Epidermal melanocyte (primary cell): ENCODE results near the gene GMCL1.
"Not testable (repeated sequence)": the region's sequence is repeated elsewhere in the genome, so short reads cannot be mapped to it uniquely, and the experiment has no call there.

Experiments used
- DNase-seq: peaks from one replicate; pipeline ENCODE4 v3.0.0; 2011; ENCODE audit warnings: low spot score; ENCODE audit not compliant: insufficient read length

Gene GMCL1, protein sequence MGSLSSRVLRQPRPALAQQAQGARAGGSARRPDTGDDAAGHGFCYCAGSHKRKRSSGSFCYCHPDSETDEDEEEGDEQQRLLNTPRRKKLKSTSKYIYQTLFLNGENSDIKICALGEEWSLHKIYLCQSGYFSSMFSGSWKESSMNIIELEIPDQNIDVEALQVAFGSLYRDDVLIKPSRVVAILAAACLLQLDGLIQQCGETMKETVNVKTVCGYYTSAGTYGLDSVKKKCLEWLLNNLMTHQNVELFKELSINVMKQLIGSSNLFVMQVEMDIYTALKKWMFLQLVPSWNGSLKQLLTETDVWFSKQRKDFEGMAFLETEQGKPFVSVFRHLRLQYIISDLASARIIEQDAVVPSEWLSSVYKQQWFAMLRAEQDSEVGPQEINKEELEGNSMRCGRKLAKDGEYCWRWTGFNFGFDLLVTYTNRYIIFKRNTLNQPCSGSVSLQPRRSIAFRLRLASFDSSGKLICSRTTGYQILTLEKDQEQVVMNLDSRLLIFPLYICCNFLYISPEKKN

DNA sequence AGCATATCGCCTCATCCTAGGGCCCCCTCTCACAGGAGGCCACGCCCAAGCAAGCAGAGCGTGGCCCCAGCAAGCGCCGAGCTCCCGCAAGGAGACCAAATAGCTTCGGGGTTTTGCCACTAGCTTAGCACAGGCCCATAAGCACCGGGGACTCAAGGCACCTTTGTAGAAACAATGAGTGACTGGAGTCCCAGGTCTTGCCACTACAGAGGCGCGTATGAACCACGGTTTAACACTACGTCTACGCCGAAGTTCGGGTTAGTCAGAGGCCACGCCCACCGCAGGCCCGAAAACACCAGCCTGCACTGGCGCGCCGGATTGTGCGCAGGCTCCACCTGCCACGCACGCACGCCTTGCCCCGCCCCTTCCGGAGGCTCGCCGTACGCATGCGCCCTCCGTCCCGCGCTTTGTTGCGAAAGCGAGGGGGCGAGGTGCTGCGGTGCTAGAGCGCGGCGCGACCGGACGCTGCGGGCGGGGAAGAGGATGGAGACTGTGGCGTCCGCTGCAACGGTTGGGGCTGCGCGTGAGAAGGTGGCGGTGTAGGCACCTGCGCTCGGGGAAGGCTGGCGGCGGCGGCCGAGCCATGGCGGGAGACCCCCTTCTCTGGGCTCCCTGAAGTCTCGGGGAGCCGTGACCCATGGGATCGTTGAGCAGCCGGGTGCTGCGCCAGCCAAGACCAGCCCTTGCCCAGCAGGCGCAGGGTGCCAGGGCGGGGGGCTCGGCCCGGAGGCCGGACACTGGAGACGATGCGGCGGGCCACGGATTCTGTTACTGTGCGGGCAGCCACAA, at the start of gene GMCL1:
GMCL1 (plus strand) TSS at position 405 of the 789 bp plus-strand sequence; CDS start at position 638, 233 bp downstream.
- DNase-seq: peak; percentile 48

DNA sequence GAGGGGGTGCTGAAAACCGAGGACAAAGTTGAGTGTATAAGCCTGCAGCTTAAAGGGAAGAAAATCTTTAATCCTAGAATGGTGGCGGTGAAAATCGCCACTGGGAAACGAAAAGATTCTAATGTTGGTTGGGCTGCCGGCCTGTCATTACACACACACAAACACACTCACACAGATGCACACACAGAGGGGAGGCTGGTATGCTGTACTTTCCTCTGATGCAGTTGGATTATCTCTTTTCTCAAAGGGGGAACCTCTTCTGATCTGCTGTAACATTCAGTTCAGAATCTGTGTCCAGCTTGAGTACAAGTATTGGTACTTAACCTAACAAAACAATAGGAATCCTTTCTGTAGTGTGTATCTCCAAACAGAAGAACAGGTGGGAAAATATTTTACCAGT, 48.5 kb upstream of the GMCL1 start:
- DNase-seq: no peak

DNA sequence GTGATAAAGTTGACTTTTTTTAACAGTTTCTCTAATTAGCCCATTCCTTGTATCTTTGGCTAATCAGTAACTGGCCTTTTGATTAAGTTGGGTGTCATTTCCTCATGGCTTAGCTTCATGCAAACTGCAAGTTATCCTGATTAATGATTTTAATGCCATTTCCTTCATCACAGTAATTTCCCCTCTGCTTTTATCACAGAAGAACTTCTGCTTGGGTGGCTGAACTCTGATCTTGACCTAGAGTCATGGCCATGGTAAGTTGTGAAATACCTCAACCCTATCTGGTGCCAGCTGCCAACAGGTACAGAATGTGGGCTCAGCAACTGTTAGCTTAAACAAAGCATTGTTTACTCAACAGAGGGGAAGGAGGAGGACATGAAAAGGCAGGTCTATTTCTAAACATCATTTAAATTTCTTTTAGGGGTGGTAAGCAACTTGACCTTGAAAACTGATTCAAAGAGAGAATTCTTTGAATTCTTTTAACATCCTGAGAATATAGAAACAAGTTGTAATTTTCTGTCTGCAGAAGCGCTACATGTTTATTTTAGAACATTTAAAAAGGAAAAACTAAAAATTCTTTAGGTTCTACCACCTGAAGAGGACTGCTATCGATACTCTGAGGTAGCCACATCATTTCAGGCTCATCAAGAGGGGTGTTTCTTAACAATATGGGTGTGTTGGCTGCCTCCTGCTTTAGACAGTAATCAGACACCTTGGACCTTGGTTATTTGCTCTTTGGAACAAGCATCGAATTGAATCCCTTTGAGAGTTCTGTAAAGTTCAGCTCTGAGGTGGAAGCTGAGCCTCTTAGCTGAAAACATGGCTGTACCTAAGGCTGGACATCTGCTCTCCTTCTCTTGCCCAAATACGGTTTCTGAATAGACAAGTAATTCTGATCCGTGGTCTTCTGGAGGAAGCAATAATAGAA, 47.9 kb upstream of the GMCL1 start:
- DNase-seq: no peak

DNA sequence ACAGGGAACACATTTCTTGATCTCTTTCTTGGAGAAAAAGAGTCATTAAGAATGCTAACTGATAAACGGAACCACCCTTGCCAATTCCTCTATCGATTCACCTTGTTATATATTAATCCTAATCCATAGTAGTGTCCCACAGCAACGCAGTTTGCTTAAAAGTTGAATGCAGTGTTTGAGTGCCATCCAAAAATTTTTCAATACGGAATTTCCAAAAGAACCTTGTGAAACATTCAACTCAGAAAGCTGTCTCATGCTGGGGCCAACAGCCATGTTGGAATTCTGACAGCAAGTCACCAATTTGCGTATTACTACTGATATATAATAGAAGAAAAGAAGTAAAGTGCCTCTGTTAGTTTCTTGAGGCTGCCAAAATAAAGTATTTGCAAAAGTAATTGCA, 45.2 kb upstream of the GMCL1 start:
- no peak for DNase-seq

DNA sequence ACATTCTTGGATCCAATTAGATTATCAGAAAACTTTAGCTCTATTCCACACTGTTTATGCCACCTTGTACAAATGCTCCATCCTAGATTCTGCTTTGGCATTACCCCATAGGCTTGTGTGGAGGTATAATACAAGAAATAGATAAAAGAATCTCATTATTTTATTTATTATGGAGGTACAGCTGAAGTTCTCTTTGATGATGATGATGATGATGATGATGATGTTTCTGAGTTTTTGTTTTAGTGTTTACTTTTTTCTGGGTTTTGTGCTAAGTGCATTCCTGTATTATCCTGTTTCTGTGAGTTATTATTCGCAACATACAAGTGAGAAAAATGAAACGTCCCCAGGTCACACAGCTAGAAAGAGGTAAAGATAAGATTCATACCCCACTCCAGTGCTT, 44.1 kb upstream of the GMCL1 start:
- no peak for DNase-seq

DNA sequence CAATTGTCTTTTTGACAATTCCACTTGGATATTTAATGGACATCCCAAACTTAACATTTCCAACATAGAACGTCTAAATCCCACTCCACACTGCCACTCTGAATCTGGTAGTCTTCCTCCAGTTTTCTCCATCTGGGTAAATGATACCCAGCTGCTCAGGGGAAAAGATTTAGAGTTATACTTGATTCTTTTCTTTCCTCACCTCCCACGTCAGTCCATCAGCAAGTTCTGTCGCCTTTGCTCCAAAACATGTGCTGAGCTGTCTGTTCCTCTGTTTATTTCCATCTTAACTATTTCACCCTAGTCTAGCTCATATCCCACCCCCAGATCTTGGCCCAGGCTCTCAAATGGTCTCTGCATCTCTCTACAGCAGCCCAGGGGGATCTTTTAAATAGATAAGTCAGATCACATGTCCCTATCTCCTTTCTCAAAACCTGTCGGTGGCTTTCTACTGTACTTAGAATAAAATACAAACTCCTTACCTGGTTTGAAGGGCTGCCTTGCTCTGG, 43.4 kb upstream of the GMCL1 start:
- DNase-seq: no peak

DNA sequence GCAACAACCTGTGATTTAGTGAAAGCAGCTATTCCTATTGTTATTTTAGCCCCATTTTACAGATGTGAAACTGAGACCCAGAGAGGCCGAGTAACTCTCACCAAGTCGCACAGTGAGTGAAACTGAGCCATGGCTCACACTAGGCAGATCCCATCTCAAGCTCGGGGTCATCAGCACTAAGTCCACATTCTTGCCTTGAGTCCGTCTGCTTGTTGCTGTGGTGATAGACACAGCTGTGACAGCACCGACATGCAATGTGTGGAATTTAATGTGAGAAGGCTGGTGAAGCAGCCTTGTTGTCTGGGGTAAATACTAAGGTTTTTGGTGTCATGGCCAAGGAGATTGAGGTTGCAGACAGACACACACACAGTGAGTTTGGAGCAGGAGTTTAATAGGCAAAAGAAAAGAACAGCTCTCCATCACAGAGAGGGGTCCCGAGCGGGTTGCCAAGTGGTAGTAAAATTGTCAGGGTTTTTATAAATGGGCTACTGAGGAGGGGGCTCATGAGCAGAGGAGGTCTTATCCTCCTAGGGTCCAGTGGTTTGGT, 40.2 kb upstream of the GMCL1 start:
- DNase-seq: peak; percentile 52

DNA sequence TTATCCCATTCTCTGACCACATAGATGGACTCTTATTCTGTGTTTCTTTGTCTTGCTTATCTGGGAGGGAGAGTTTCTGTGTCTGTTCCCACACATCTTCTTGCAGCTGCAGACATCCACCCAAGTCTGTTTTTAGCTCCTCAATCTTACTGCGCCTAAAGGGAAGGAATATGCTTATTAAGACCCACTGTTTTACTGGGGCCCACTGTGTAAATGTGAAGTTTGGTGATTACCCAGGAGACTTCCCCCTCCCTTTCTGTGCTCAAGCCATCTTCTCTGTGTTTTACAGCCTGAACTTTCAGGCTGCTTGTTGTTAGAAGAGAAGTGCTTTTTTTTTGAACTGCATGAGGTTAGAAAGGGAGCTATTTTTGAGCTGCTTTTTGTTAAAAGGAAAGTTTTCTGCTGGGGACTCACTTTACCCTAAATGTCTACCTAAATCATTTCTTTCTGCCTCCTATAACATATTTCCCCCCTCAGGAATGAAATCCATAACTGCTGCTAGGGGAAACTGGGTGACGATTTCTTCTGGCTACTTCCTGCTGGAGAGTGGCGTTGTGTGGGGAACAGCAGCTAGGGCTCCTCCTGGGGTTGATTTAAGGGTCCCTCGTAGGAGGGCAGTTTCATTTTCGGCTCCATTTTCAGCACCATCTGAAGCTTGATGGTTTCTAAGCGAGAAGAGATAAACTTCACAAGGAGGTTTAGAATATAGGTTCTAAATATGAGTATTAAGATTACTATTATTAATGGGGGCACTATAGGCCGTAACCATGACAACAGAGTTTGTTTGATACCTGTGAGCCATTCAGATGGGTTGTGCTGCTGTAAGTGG, 39.5 kb upstream of the GMCL1 start:
- no peak for DNase-seq

DNA sequence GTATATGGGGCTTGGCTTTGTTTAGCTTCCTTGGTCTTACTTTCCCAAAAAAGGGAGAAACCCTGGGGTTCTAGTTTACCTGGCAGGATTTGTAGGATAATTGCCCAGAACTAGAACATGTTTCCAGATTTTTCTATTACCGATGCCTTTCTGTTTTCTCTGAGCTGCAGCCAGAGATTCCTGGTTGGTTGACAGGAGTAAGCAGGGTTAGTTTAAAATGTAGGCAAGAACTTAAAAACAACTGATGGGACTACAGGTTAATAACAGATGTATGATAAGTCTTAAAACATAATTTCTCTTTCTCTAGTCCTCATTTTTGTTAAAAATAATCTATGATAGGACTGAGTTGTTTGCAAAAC, 38.9 kb upstream of the GMCL1 start:
- DNase-seq: no peak

DNA sequence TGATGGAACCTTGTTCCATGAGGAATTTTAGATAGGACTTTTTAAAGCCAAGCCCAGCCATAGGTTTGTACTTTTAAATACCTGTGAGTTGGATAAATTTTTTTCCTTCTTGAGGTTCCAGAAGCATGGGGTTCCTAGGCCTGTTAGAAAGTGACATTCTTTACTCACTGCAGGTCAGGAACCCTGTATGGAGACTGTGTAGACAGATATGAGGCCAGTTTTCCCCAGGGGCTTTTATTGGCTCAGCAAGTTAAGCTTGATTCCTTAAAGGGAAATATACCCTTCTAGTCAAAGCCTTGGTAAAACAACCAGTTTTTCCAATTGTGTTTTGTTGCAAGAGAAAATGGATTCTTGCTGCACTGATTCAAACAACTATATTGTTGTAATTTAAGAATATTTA, 38.4 kb upstream of the GMCL1 start:
- no peak for DNase-seq

DNA sequence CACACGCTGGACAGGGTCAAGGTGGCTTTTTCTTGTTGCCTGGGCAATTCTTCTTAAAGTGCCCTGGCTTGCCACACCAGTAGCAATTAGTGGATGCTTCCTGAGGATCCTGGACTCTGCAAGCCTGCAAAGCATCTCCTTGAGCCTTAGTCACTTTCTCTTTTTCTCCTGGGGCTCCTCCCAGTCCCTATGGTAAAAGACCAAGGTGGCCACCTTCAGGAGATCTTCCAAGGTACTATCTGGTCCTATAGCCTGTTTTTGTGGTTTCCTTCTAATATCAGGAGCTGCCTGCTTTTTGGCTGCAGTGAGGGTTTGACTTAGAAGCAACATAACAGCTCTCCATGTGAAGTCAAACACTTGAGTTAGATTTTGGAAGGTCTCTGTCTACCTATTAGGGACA, 33.3 kb upstream of the GMCL1 start:
- no peak for DNase-seq

DNA sequence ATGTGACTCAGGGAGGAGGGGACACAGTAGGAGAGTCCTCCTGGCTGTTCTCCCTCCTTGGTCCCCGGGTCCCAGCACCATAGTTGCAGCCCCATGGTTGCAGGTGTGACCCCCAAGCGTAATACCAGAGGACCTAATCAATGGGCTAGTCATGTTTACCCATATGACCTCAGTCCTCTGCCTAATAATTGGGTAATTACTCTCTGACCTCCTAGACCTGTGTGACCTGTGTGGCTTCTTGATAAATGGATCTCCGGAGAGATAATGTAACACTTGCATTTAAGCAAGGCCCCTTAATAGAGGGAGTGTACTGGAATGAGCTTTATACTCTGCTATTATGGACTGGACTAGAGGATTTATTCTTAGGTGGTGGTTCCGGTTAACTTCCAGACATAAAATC, 32.2 kb upstream of the GMCL1 start:
- DNase-seq: no peak

DNA sequence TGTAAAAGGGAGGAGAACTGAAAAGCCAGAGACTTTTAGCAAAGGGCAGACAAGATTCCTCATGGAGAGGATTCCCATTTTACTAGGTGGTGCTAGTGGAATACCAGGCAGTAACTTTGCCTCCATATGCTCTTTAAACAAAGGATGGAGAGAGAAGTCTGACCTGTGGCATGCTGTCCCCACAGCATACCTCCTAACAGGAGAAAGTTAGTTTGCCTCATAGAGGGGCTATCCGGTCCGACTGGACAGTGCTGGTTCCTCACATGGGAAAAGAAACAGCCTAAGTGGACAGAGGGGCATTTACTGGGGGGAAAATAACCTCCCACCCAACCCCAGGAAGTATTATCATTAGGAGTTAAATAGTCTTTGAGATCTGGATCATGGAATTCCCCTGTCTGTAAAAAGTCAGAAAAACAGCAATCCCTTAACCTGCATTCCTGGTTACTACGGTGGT, 31.6 kb upstream of the GMCL1 start:
- DNase-seq: no peak

DNA sequence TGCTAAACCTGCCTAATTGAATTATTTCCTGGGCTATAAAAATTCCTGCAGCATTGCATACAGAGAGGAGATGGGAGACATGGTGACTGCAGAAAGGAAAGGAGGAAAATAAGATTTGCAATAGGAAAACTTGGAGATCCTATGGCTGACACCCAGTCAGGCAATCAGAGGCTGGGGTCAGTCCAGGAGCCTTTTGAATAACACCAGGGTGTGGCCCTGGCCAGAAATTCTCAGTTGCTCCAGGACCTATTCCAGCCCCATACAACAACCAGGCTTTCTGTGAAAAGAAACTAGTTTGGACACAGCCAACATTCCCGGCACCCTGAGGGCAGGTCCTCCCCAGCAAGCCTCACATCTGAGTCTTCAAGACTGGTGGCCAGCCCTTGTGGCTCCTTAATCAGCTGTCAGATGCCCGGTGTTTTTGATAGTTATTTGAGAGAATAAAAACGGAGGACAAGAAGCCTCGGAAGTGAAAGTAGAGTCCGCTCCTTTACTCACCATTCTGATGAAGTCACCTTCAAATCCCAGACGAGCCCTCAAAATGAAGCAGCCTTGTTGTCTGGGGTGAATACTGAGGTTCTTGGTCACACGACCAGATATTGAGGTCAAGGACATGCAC, 31.1 kb upstream of the GMCL1 start:
- DNase-seq: no peak

DNA sequence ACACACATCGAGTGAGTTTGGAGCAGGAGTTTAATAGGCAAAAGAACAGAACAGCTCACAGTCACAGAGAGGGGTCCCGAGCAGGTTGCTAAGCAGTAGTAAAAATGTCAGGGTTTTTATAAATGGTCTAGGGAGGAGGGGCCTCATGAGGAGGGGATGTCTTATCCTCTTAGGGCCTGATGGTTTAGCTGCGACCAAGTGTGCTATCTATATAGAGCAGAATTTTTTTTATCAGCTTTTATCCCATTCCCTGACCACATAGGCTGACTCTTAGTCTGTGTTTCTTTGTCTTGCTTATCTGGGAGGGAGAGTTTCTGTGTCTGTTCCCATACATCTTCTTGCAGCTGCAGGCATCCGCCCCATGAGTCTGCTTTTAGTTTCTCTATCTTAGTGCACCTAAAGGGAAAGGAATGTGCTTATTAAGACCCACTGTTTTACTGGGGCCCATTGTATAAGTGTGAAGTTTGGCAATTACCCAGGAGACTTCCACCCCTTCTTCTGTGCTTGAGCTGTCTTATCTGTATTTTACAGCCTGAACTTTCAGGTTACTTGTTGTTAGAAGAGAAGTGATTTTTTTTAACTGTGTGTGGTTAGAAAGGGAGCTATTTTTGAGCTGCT, 30.4 kb upstream of the GMCL1 start:
- DNase-seq: no peak

DNA sequence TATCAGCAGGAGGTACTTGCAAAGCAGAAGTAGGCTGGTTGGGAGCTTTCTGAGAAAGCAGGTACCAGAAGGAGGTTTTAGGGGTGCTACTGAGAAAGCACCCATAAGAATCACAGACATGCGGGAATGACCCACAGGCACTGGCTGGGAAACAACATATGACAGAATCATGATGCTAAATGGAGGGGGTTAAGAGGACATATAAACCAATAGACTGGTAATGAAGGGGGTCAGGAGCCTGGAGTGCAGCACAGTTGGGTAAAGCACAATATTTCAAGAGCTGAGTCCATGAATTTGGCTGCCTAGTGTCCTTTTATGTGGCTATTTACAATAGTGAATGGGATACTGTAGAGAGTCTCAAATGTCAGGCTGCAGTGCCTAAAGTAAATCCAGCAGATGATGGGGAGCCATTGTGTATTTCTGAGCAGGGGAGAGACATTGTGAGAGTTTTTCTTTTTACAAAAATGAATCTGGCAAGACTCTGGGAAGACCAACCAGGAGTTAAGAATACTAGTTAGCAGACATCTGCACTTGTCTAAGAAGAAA, 27.6 kb upstream of the GMCL1 start:
- no peak for DNase-seq

DNA sequence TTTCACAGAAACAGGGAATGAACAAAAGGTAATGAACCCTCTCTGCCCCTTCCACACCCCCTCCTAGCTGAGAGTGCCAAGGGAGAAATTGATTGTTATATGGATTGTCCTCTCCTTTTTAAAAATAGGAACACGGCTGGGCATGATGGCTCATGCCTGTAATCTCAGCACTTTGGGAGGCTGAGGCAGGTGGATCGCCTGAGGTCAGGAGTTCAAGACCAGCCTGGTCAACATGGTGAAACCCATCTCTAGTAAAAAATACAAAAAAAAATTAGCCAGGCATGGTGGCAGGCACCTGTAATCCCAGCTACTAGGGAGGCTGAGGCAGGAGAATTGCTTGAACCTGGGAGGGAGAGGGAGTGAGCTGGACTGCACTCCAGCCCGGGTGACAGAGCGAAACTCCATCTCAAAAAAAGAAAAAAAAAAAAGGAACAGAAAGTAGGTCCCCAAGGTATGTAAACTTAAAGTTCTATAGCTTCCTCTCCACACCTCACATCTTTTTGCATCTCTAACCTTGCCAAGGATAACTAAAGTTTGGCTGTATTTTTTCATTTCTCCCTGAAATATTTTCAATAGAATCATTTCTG, 26.6 kb upstream of the GMCL1 start:
- DNase-seq: not testable (repeated sequence)

DNA sequence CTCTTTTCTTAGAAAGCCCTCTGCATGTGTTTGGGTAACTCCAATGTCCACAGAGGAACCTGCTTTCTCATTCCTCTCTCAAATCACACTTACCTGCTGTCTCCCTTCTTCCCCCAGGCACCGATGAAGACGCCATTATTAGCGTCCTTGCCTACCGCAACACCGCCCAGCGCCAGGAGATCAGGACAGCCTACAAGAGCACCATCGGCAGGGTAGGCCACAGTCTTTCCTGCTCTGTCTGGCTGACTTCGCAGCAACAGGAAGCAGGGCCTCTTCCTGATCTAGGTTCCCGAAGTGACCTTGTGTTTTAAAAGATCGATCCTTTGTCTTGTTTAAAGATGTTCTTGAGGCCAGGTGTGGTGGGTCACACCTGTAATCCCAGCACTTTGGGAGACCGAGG, 25.0 kb upstream of the GMCL1 start:
- no peak for DNase-seq
